ENCODE results near the gene DHRS3.
"Not testable (repeated sequence)": the region's sequence is repeated elsewhere in the genome, so short reads cannot be mapped to it uniquely, and the experiment has no call there.

Gene DHRS3

GRCh38 chr1:12552111-12552888 is 65.7 kb downstream of the DHRS3 start:
- DNase-seq, result no peak

DNA sequence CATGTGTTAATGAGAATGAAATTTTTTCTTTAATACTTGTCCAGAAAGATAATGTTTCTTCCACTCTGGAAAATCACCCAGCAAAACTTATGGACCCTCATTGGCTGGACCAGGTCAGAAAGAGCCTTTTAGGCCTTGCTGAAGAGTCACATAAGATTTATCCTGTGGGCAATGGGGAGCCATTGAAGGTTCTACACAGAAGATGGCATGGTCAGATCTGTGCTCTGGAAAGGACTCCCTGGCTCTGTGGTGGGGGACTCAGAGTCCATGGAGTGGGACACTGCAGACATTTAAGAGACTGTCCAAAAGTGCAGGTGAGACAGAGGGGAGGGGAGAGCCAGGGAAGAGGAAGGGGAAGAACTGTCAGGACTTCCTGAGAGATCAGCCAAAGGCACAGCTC is 66.4 kb downstream of the DHRS3 start:
- no peak for DNase-seq

GRCh38 chr1:12549460-12550349 is 68.3 kb downstream of the DHRS3 start:
- no peak for DNase-seq

DNA sequence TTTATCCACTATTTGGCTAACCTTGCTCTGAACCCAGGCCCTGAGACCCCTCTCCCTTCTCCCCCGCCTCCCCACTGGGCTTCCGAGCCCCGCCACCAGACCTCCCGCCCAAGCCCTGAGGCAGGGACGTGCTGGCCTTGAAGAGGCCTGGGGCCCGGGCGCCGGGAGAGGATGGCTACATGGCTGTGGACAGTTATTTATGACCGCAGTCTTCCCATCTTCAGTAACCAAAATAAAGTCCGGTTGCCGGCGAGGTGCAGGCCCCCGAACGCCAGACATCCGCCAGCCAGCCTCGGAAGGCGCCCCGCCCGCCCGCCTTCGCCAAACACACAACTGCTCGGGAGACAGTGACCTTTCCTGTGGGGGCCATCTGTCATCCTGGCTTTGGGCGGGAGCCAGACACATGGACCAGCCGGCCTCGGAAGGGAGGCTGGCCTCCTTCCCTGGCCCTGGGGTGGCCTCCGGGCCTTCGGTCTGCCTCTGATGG is 69.0 kb downstream of the DHRS3 start:
- DNase-seq, result no peak

GRCh38 chr1:12548279-12548972 is 69.6 kb downstream of the DHRS3 start:
- DNase-seq, result no peak

DNA sequence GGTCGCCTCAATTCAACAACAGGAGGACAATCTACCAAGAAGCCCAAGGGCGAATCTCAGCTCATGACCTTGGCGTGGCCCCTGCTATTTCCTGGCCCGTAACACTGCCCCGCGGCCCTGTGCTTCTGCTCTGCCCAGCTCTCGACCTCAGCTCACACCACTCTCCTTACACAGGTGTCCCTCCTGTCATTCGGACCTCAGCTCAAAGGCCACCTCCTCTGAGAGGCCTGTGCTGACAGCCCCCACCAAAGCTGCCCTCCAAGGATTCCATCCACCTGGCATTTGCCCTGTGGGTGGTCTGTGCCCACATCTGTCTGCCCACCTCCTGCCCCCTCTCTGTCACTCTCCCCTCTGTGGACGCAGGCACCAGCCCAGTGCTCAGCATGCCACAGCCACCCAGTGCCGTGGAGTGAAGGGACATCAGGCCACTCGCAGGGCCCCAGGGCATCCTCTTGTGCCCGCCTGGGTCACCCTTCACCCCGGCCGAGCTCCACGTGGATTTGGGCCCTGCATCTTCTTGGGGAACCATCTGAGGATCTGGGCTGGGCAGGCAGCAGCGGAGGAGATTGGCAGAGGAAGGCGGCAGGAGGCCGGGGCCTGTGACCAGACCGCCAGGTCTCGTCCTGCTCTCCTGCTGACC is 70.3 kb downstream of the DHRS3 start:
- no peak for DNase-seq

- DNase-seq, result no peak
Measured at GRCh38 chr1:12546771-12547585, 71.0 kb downstream of the DHRS3 start.

GRCh38 chr1:12544992-12545391 is 73.0 kb downstream of the DHRS3 start:
- DNase-seq, result no peak

DNA sequence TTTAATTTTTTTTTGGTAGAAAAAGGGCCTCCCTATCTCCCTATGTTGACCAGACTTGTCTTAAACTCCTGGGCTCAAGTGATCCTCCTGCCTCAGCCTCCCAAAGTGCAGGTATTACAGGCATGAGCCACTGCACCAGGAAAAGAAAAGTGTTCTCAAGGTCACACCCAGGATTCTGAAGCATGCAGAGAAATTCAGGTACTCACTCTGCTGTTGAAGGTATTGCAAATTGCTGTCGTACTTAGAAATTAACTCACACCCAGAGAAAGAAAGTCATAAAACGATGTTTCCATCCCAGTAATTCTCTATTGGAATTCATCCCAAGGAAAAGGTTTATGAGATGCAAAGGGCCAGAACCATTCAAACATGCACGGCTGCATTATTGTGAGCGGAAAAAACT is 73.7 kb downstream of the DHRS3 start:
- DNase-seq, result no peak

GRCh38 chr1:12543740-12544154 is 74.3 kb downstream of the DHRS3 start:
- DNase-seq, result no peak

DNA sequence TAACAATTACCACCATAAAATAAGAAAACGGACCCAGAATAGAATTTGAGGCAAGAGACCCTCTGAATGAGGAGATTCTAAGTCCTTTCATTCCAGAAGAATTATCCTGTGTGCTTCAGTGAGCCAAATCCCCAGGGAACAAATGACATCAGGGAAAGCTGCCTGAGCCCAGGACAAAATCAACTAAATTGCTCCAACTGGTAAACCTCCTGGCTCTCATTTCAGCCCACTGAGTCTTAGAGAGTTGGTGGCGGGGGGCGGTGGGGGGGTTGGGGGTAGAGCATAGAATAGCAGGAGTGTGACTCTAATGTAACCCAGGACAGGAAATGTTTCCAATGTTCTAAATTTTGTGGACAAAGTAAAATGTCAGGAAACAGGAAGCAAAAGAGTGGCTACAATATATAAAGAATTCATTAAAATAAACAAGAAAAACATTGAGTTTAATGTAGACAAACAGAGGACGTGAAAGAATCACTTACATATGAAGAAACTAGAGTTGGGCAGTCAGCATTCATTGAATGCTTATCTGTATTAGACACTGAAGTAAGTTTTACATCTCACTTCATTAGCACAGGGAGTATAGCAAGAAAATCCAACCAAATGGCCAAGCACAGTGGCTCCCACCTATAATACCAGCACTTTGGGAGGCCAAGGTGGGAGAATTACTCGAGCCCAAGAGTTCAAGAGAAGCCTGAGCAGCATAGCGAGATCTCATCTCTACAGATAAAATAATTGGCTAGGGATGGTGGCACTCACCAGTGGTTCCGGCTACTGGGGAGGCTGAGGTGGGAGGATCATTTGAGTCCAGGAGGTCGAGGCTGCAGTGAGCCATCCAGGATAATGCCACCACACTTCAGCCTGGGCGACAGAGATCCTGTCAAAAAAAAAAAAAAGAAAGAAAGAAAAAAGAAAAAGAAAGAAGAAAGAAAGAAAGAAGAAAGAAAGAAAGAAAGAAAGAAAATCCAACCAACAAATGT is 75.1 kb downstream of the DHRS3 start:
- no peak for DNase-seq

DNA sequence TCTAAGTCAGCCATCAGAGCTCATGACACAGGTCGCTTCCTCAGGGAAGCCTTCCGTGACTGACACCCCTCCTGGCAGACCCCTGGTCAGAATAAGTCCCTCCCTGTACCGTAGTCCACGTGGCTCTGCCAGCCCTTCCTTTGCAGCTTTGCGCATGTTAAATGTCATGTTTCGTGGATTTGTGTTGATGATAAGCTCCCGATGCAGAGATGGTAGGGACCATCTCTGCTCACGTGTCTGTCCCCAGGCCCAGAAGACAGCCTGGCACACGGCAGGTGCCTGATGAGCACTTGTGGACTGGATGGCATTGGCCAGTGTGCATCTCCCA is 75.9 kb downstream of the DHRS3 start:
- DNase-seq, result no peak

GRCh38 chr1:12541274-12542137 is 76.5 kb downstream of the DHRS3 start:
- DNase-seq, result no peak

DNA sequence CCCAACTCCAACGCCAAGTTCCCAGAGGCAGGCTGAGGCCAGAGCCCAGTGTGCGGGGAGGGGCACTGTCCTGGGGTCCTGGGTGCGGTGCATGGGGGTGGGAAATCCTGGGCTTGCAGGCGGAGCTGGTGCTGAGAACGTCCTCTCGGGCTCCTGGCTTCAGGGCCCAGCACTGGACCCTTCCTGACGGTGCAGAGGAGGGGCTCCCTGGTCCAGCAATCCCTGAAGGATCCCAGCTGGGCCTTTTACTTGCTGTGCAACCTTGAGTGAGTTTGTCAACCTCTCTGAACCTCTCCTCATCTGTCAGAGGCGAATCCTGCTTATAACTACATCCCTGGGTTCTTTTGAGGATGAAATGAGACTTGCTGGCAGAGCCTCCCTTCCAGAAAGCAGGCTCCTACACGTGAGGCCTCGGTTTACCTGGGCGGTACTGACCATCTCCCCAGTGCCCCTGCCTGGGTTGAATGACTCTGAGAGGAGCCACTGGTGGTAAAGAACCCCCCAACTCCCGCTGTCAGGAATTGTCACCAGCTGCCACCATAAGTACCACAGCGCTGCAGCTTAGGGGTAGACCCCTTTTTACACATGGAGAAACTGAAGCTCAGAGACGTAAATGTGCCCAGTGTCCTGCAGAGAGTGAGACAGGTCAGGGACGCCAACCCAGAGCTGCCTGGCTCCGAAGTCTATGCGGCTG is 77.3 kb downstream of the DHRS3 start:
- DNase-seq, result no peak

- no peak for DNase-seq
Measured at GRCh38 chr1:12539705-12540579, 78.1 kb downstream of the DHRS3 start.

- no peak for DNase-seq
Measured at GRCh38 chr1:12539320-12539704, 78.7 kb downstream of the DHRS3 start.

GRCh38 chr1:12538536-12538935 is 79.5 kb downstream of the DHRS3 start:
- not testable (repeated sequence) for DNase-seq

DNA sequence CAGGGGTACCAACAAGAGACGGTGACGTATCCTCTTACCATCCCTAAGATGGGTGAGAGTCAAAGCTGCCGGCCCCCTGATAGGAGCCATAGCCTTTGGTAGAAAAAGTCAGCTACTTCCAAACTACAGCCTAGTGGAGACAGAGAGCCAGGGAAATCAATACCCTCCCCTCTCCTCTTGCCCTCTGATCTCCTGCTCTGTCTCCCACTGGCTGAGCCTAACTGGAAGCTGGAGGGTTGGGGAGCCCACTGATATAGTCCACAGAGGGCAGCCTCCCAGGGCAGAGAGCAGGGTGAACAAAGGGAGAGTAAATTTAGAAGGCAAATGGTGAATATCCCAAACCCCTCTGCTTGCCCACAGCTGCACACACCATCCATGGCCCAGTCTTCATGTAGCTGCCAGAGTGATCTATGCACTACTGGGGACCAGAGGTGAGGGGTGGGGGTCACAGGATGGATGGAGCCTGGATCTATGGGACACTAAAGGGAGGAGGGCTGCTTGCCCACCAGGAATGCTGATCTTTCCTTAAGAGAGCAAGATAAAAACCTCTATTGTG is 80.0 kb downstream of the DHRS3 start:
- no peak for DNase-seq
